Activated T-helper 2 cell treated with anti-CD3 and anti-CD28 coated beads, Interferon-gamma antibody, Interleukin-2, Interleukin-4, amounts not matched to agents 10 μg/mL and 5 μg/mL and 100 μg/mL, durations not matched to agents 14 hours and 24 hours and 36 hours (primary cell): ENCODE measurements around the gene SLC9A2. TPM values are rescaled to one million over a fixed set of nuclear protein-coding genes. Genes with fewer than 3 reads are reported as not detected.

Experiments
- DNase-seq: peaks from one replicate; pipeline ENCODE4 v3.0.0; 2021; ENCODE audit warnings: low spot score
- H3K27ac Mint-ChIP-seq: one replicate; pipeline ENCODE4 v1.8.0; 2021; ENCODE audit warnings: mixed read lengths
- H3K27me3 Mint-ChIP-seq: one replicate; pipeline ENCODE4 v1.8.0; 2021; ENCODE audit warnings: low read depth, mixed read lengths
- H3K36me3 Mint-ChIP-seq: one replicate; pipeline ENCODE4 v1.8.0; 2021; ENCODE audit warnings: low read depth, mixed read lengths
- H3K4me1 Mint-ChIP-seq: one replicate; pipeline ENCODE4 v1.8.0; 2021; ENCODE audit warnings: low read depth, mixed read lengths
- H3K4me3 Mint-ChIP-seq: one replicate; pipeline ENCODE4 v1.8.0; 2021; ENCODE audit warnings: low read depth, mild to moderate bottlenecking, moderate library complexity, mixed read lengths
- H3K9me3 Mint-ChIP-seq: one replicate; pipeline ENCODE4 v1.8.0; 2021; ENCODE audit warnings: mixed read lengths
- intact Hi-C: fragments of 100-400 bp; cut with micrococcal nuclease; formaldehyde crosslinking; loops from one replicate; pipeline ENCODE4 v1.15.1; 2023
- total RNA-seq: library from RNA; stranded (reverse); gene quantifications from 2 replicates; pipeline ENCODE4 v1.2.3, GENCODE V29; 2022

Gene SLC9A2
- total RNA-seq, 1 donor from 2014 or later, result not detected

DNA sequence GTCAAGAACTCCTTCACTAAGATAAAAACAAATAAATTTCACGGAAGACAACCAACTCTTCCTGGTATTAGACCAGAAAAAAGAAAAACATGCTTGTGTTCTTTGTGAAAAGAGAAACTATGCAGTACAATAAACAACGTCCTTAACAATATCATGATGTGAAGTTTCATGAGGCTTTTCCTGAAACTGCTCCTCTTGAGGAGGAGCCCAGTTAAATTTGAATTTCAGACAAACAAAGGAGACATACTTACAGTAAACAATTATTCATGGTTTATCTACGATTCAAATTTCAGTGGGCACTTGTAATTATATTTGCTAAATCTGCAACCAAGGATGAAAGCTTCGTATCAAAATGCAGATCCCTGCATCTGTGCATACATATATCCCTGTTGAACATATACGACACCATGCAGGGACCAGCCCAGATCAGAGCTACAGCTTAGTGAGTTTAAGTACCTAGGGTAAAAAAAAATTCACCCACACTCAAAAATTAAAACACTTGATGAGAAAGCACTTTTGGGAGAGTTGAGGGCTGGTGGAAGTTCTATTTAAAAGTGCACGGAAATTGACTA lies 24.8 kb upstream of the SLC9A2 start:
- no peak overlapping the region for H3K27ac Mint-ChIP-seq
- H3K4me3 Mint-ChIP-seq, result no peak overlapping the region
- H3K27me3 Mint-ChIP-seq, result peaks cover 8% of the 10 kb centered on the region
- no peak for DNase-seq
- no peaks in the 10 kb centered on the region for H3K4me1 Mint-ChIP-seq
- intact Hi-C loops, result no loop called here
- no peaks in the 10 kb centered on the region for H3K9me3 Mint-ChIP-seq
- no peaks in the 10 kb centered on the region for H3K36me3 Mint-ChIP-seq

DNA sequence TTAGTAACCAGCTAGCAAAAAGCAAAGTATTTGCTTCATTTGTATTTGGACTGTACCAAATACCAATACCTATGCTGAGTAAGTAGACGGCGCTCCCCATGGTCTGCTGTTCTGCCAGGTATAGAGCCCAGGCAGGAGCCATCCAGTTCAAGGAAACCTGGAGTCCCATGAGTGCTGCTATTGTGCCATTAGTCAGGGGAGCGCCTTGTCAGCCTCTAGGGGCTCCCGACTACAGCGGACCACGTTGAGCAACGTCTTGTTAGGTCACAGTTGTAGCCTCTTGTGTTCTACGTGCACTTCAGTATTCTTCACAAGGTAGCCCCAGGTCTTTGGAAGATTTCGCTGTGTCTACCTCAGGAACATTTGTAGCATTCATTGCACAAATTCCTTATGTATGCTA lies 21.6 kb upstream of the SLC9A2 start:
- Mint-ChIP-seq H3K4me1 (no peaks in the 10 kb centered on the region), H3K36me3 (no peaks in the 10 kb centered on the region), H3K27me3 (peaks cover 18% of the 10 kb centered on the region), H3K4me3 (no peak overlapping the region), H3K9me3 (no peaks in the 10 kb centered on the region), H3K27ac (no peak overlapping the region)
- no peak for DNase-seq
- intact Hi-C loops, result no loop called here

DNA sequence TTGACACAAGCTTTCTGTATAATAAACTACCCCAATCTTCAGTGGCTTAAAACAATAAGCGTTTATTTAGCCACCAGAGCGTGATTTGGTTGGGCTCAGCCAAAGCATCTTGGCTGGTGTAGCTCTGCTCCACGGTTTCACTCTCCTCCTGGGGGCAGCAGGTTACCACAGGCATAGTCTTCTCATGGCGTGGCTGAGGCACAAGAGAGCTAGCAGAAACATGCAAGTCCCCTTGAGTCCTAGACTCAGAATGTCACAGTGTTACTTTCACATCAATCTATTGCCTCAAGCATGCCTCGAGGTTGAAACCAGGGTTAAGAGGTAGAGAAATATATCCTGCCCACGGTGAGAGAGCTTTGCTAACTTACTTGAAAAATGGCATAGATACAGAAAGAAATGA lies 19.9 kb upstream of the SLC9A2 start:
- intact Hi-C loops, result no loop called here
- H3K4me1 Mint-ChIP-seq, result no peaks in the 10 kb centered on the region
- H3K27me3 Mint-ChIP-seq, result peaks cover 22% of the 10 kb centered on the region

DNA sequence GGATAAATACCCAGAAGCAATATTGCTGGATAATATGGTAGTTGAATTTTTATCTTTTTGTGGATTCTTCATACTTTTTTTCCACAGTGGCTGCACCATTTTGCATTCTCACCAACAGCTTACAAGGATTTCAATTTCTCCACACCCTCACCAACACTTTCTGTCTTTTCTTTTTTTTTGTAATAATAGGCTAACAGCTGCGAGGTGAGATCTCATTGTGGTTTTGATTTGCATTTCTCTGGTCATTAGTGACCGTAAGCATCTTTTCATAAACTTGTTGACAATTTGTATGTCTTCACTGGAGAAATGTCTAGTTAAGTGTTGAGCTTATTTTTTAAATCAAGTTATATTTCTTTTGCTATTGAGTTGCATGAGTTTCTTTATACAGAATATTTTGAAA lies 17.6 kb upstream of the SLC9A2 start:
- peaks cover 20% of the 10 kb centered on the region for H3K27me3 Mint-ChIP-seq
- H3K4me3 Mint-ChIP-seq, result no peak overlapping the region
- intact Hi-C loops, result no loop called here
- no peaks in the 10 kb centered on the region for H3K4me1 Mint-ChIP-seq
- no peak overlapping the region for H3K27ac Mint-ChIP-seq
- H3K9me3 Mint-ChIP-seq, result no peaks in the 10 kb centered on the region
- no peaks in the 10 kb centered on the region for H3K36me3 Mint-ChIP-seq
- no peak for DNase-seq

More for the DNA sequence above, 19.9 kb upstream of the SLC9A2 start:
- Mint-ChIP-seq H3K9me3 (no peaks in the 10 kb centered on the region), H3K36me3 (no peaks in the 10 kb centered on the region), H3K27ac (no peak overlapping the region), H3K4me3 (no peak overlapping the region)
- no peak for DNase-seq

DNA sequence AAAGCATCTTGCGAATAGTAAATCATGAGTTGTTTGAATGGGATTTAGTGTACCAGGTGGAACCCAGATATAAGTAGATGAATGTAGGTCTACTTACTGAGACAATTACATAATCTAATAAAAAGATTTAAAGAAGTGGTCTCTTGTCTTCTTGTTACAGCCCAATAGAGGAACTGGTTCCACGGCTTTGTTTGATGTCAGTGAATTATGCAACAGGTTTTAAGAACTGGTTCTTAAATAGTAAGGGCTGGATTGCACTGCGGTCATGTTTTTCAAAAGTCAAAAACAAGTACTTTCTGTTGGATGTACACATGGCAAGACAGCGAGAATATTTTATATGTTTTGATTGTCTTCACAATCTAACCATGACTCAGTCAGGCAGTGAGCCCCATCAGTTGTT lies 15.4 kb upstream of the SLC9A2 start:
- H3K27ac Mint-ChIP-seq, result no peak overlapping the region
- no peaks in the 10 kb centered on the region for H3K36me3 Mint-ChIP-seq
- H3K4me3 Mint-ChIP-seq, result no peak overlapping the region
- no peaks in the 10 kb centered on the region for H3K4me1 Mint-ChIP-seq
- H3K9me3 Mint-ChIP-seq, result no peaks in the 10 kb centered on the region
- peaks cover 16% of the 10 kb centered on the region for H3K27me3 Mint-ChIP-seq
- DNase-seq, result no peak
- intact Hi-C loops, result no loop called here

DNA sequence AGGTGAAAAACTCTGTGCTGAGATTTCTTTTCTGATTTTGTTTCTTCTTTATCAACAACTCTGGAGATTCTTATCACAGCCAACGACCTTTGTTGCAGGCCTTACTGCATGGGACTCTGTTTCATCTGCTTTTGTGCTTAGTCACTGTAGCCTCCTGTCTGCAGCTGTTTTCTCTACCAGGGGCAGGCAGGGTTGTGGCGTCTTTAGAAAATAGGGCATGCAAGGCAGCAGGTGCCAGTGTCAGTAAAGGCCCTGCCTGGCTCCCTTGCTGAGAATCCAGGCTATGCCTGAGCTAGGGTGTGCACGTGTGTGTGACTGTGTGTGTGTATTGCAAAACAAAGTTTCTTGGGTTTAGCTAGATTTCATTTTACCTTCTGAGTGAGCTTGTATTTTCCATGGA lies 14.6 kb upstream of the SLC9A2 start:
- intact Hi-C loops, result no loop called here
- Mint-ChIP-seq H3K4me3 (no peak overlapping the region), H3K9me3 (no peaks in the 10 kb centered on the region), H3K27me3 (peaks cover 17% of the 10 kb centered on the region), H3K4me1 (no peaks in the 10 kb centered on the region), H3K36me3 (no peaks in the 10 kb centered on the region), H3K27ac (no peak overlapping the region)
- no peak for DNase-seq

DNA sequence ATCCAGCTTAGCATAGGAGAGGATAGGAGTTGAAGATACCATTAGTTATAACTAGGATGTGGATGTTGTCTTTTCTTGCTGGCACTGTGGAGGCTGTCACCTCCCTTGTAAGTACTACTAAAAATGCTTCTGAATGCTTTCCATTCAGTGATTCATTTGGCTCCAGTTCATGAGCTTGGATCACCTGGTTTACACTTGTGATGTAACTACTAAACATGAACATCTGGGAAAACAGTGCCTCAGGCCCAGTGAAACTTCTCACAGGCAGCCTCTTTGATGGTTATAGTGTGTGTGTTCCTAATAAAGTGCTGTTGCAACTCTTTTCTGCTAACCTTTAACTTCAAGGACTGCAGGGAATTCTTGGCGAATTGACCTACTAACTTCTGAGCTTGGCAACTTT lies 13.0 kb upstream of the SLC9A2 start:
- DNase-seq, result no peak
- no peaks in the 10 kb centered on the region for H3K36me3 Mint-ChIP-seq
- intact Hi-C loops, result no loop called here
- H3K9me3 Mint-ChIP-seq, result no peaks in the 10 kb centered on the region
- H3K27me3 Mint-ChIP-seq, result peaks cover 10% of the 10 kb centered on the region
- H3K27ac Mint-ChIP-seq, result no peak overlapping the region
- H3K4me1 Mint-ChIP-seq, result no peaks in the 10 kb centered on the region
- H3K4me3 Mint-ChIP-seq, result no peak overlapping the region

DNA sequence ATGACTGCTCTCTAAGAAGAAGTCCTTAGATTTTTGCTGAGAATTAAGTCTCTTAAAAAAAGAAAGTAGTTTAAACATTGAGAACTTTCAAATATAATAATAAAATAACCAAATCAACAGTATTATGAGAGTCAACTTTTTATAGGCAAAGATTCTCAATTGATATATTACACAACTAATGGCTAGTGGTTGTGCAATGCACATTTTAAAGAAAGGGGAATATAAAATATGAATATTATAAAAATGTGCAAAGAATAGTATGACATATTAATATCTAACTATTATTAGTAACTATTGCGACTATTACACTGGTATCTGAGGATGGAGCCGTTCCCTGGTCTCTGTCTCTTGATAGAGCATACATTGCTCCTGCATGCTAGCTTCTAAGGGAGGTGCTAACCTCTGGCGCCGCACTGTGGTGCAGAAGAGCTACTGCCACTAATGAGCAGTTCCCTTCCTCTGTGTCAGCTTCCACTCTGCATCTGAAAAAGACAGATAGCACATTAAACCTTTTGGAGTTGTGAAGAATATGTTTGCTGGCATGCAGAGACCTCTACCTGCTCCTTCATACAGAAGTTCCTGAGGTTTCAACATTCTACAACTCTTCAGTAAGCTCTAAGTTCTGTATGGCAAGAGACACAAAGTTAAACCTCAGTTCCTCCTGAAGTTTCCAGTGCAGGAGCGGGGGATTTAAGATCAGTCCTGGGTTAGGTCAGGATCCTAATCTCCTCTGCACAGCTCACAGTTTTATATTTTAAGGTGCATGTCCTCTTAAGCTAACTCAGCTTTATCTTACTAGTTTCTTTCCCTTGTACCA lies 3.5 kb upstream of the SLC9A2 start:
- H3K4me1 Mint-ChIP-seq, result peaks cover 11% of the 10 kb centered on the region
- H3K4me3 Mint-ChIP-seq, result no peak overlapping the region
- no peak overlapping the region for H3K27ac Mint-ChIP-seq
- H3K27me3 Mint-ChIP-seq, result peaks cover 58% of the 10 kb centered on the region
- DNase-seq, result no peak
- no peaks in the 10 kb centered on the region for H3K9me3 Mint-ChIP-seq
- no peaks in the 10 kb centered on the region for H3K36me3 Mint-ChIP-seq
- intact Hi-C loops, result loop anchor here (2.0 to 10.0 kb wide), 3 partner anchors 89 to 143 kb away; partner anchors contain the start of gene SLC9A4

DNA sequence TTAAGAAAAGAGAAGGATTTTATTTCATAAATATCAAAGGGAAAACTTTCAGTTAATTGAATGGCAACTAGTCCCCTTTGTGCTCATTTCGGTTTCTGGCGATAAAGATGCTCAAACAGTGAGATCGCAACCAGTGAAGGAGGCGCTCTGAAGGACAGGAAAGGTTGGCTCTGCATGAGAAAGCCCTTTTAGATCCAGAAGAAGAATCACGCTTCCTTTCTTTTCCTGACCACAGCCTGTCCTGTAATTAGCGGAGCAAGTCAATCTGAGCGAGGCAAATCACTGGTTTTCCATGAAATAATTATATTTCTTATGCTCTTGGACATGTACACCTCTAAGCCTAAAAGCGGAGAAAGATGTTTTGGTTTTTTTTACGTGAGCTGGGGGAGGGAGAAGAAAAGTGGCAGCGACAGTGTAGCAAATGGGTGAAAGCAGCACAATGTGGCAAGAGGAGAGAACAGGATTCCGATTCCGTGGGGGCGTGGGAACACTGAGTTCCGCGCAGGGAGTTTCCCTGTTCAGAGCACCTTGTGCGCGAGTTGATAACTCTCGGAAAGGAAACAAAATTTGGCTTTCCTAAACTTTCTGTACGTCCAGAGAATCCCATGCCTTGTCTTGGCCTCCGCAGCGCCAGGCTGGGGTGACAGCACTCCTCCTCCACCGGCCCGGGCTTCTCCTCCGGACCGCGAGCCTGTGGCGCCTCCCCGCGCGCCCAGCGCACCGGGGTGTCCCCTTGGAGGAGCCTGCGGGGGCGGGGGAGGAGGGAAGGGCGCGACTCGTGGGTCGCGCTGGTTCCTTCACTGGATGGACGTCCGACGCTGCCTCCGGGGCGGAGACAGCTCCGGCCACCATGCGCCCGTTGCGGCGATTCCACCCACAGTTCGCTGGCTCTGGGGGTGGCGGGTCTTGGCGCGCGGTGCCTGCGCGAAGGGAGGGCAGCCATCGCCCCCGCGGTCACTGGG lies 620 bp upstream of the SLC9A2 start:
- Mint-ChIP-seq H3K27me3 (peaks cover 72% of the 10 kb centered on the region), H3K9me3 (no peaks in the 10 kb centered on the region), H3K4me1 (peaks cover 11% of the 10 kb centered on the region), H3K4me3 (peak overlapping the region; percentile 58), H3K36me3 (no peaks in the 10 kb centered on the region), H3K27ac (no peak overlapping the region)
- no peak for DNase-seq
- intact Hi-C loops, result loop anchor here (5.0 to 10.0 kb wide), 2 partner anchors 86 to 96 kb away; no protein-coding TSS in a partner anchor

DNA sequence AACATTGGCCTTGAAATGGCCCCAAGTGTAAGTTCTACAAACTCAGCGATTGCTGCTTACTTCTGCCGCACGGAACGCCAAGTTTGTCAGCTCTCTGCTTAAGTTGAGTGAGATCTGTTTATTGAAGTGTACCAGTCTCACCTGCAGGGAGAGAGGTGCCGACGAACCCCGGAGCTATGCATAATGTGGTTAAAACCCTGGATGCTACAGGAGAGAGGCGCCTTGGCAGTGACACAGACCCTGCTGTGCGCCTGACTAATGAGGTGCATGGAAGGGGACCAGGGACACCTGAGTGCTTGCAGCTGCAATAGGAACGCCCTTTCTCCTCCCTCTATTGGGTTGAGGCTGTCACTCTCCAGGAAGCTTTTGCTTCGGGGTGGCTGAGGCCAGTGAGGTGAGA lies 979 bp downstream of the SLC9A2 start:
- intact Hi-C loops, result no loop called here
- H3K4me3 Mint-ChIP-seq, result peak overlapping the region; percentile 30
- H3K27ac Mint-ChIP-seq, result no peak overlapping the region
- no peaks in the 10 kb centered on the region for H3K9me3 Mint-ChIP-seq
- DNase-seq, result no peak
- H3K27me3 Mint-ChIP-seq, result peaks cover 62% of the 10 kb centered on the region
- H3K4me1 Mint-ChIP-seq, result peaks cover 11% of the 10 kb centered on the region
- H3K36me3 Mint-ChIP-seq, result no peaks in the 10 kb centered on the region

DNA sequence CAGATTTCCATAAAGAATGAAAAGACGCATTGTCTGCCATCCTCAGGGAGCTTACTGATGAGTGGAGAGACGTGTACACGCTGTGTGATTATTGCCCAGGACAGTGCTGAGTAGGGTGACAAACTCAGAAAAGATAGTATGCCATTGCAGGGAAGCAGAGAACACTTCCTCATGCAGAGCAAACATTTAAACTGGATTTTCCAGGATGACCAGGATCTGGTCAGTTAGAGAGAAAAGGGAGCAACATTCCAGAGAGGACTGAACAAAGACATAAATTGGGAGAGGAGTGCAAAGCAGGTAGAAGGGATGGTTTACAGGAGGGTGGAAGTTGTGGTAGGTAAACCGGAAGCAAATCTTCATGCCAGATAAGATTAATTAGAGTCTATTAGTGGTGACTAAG lies 2.3 kb downstream of the SLC9A2 start:
- Mint-ChIP-seq H3K9me3 (no peaks in the 10 kb centered on the region), H3K27me3 (peaks cover 56% of the 10 kb centered on the region), H3K36me3 (no peaks in the 10 kb centered on the region), H3K4me3 (no peak overlapping the region), H3K4me1 (peaks cover 11% of the 10 kb centered on the region), H3K27ac (no peak overlapping the region)
- intact Hi-C loops, result no loop called here
- no peak for DNase-seq

DNA sequence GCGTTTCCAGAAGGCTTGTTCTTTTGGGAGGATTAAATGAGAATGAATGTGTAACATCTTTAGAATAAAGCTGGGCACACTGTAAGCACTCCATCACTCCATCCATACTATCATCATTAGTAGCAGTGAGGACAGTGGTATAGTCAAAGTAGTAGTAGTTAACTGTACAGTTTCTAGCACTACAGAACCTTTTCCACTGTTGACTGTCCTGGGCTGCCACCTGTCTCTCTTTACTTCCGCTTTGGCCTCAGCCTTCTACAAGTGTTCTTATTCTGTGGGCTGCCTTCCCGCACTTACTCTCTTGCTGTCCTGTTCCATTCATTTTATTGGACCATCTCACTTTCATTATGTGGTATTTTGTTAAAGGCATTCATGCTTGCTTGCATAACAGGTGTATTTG lies 3.3 kb downstream of the SLC9A2 start:
- Mint-ChIP-seq H3K27ac (no peak overlapping the region), H3K36me3 (no peaks in the 10 kb centered on the region), H3K9me3 (no peaks in the 10 kb centered on the region), H3K4me3 (no peak overlapping the region), H3K27me3 (peaks cover 48% of the 10 kb centered on the region), H3K4me1 (peaks cover 11% of the 10 kb centered on the region)
- no peak for DNase-seq
- intact Hi-C loops, result no loop called here
